ENCODE results near the gene PWP2. TPM values are rescaled to one million over a fixed set of nuclear protein-coding genes. Genes with fewer than 3 reads are reported as not detected.

The PWP2 gene
- total and polyA plus RNA-seq, 10 of the 15 experiments (the other 5 are each of a cell fraction or from before 2014, with no cell fraction given) = 0.03 to 9.4 (median 2.0) TPM

DNA sequence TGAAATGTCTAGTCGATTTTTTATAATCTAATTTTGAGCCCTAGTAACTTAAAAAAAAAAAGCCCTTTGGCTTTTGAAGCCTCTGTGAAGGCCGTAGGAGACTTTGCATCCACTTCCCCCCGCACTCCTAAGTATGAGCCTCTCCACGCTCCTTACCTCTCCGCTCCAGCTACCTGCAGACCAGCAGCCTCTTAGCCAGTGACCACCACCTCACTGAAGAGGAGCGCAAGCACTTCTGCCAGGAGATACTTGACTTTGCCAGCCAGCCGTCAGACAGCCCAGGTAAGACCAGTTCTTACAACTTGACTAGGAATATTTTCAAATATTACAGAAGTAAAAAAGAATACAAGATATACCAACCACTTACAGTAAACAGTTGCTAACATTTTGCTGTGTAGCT lies 27.4 kb upstream of the PWP2 start:
- Histone ChIP-seq H3K36me3 (ENCODE audit: control insufficient read depth in 2 of 2, insufficient read depth in 2 of 2, low read length in 1 of 2) (peaks cover 30 to 66% of the 10 kb centered on the region in 2 experiments), H3K27me3 (replicated peaks in 1 of 2; ENCODE audit: control insufficient read depth in 2 of 2, insufficient read depth in 2 of 2, low read length in 1 of 2) (no peaks in the 10 kb centered on the region), H2AFZ (ENCODE audit: control insufficient read depth, low read depth, low read length) (no peak overlapping the region), H3K79me2 (ENCODE audit: control insufficient read depth, insufficient read depth, low read length) (no peaks in the 10 kb centered on the region), H3K4me2 (ENCODE audit: control insufficient read depth, insufficient read depth) (no peak overlapping the region), H3K9me3 (replicated peaks; ENCODE audit: control insufficient read depth, insufficient read depth, low read length) (no peaks in the 10 kb centered on the region), H4K20me1 (ENCODE audit: control insufficient read depth, insufficient read depth) (no peaks in the 10 kb centered on the region), H3K27ac (ENCODE audit: control insufficient read depth, insufficient read depth) (no peak overlapping the region), H3K4me1 (ENCODE audit: control insufficient read depth, insufficient read depth, low read length) (no peaks in the 10 kb centered on the region), H3K9ac (ENCODE audit: control insufficient read depth, insufficient read depth, low read length) (no peak overlapping the region), H3K4me3 (no peak overlapping the region)
- ChIA-PET SMC1A (ENCODE audit: uncharacterized antibody, unreplicated experiment) (no interaction called here), POLR2A (interaction anchor here (0.6 kb wide), 1 partner anchor 25 kb away, joined by 5 read pairs; no protein-coding TSS in a partner anchor), RAD21 (ENCODE audit: unreplicated experiment) (no interaction called here), CTCF (no interaction called here)
- TF ChIP-seq MEF2A (IDR thresholded peaks at IDR 0.05; ENCODE audit: insufficient read depth, low read depth, low read length) = no peak
- no peak for TF ChIP-seq ZNF217 (IDR thresholded peaks at IDR 0.05)
- TF ChIP-seq ETV6 (conservative IDR thresholded peaks at IDR 0.05 in 1 of 2, IDR thresholded peaks at IDR 0.05 in 1 of 2; ENCODE audit: borderline replicate concordance in 1 of 2, low read depth in 1 of 2) = no peak
- TF ChIP-seq PAX5 (IDR thresholded peaks at IDR 0.05; ENCODE audit: borderline replicate concordance, low read depth, low read length) = no peak
- no peak for TF ChIP-seq ZNF274 (IDR thresholded peaks at IDR 0.05; ENCODE audit: insufficient read depth, insufficient read length)
- no peak for TF ChIP-seq RFX5 (IDR thresholded peaks at IDR 0.05; ENCODE audit: low read depth, low read length)
- TF ChIP-seq STAT1 (conservative IDR thresholded peaks at IDR 0.05) = no peak
- TF ChIP-seq BCL11A (IDR thresholded peaks at IDR 0.05; ENCODE audit: low read depth, low read length) = no peak
- TF ChIP-seq POU2F2 (IDR thresholded peaks at IDR 0.05; ENCODE audit: borderline replicate concordance, low read depth, low read length) = no peak
- TF ChIP-seq SUZ12 (IDR thresholded peaks at IDR 0.05; ENCODE audit: unreplicated experiment) = no peak
- TF ChIP-seq SIX5 (IDR thresholded peaks at IDR 0.05; ENCODE audit: low read depth, low read length, severe bottlenecking) = no peak
- TF ChIP-seq, protein P1, sequence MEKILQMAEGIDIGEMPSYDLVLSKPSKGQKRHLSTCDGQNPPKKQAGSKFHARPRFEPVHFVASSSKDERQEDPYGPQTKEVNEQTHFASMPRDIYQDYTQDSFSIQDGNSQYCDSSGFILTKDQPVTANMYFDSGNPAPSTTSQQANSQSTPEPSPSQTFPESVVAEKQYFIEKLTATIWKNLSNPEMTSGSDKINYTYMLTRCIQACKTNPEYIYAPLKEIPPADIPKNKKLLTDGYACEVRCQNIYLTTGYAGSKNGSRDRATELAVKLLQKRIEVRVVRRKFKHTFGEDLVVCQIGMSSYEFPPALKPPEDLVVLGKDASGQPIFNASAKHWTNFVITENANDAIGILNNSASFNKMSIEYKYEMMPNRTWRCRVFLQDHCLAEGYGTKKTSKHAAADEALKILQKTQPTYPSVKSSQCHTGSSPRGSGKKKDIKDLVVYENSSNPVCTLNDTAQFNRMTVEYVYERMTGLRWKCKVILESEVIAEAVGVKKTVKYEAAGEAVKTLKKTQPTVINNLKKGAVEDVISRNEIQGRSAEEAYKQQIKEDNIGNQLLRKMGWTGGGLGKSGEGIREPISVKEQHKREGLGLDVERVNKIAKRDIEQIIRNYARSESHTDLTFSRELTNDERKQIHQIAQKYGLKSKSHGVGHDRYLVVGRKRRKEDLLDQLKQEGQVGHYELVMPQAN (conservative IDR thresholded peaks at IDR 0.05) = no peak
- TF ChIP-seq SREBF2 (IDR thresholded peaks at IDR 0.05; ENCODE audit: low read length) = no peak
- no TSS peak for BruUV-seq (replicated peaks)
- in situ Hi-C loops (cut with MboI) = no loop called here
- no peak for ATAC-seq
- WGBS (ENCODE audit: insufficient coverage, insufficient replicate concordance, low lambda C conversion rate, missing lambda C conversion rate) = 84% methylated on average over 7 of the region's 7 CpGs
- FAIRE-seq = no peak
- intact Hi-C loops (cut with micrococcal nuclease; ENCODE audit: unreplicated experiment) = no loop called here
- DNase-seq (ENCODE audit: low read depth, low spot score) = no peak
